DOHH2 (cell line): Measurements from ENCODE around the gene SH3BP5L.

Experiments
- H3F3A ChIP-seq: fragments of 200-600 bp; sonication (generic), shearing (Covaris generic); 2 replicates; pipeline ENCODE4 v1.6.0; 2016; ENCODE audit warnings: antibody characterized with exemption, mild to moderate bottlenecking; ENCODE audit not compliant: control insufficient read depth, insufficient read depth
- H3K27ac ChIP-seq: fragments of 200-600 bp; sonication (generic); 2 replicates; pipeline ENCODE4 v1.5.1; 2014; ENCODE audit warnings: low read depth, mild to moderate bottlenecking, low read length, moderate library complexity
- H3K27me3 ChIP-seq: fragments of 200-600 bp; sonication (generic); 2 replicates; pipeline ENCODE4 v1.6.1; 2014; ENCODE audit warnings: mild to moderate bottlenecking, low read length, mixed read lengths; ENCODE audit not compliant: control insufficient read depth
- H3K36me3 ChIP-seq: fragments of 200-600 bp; sonication (generic); 2 replicates; pipeline ENCODE4 v1.6.1; 2014; ENCODE audit warnings: mild to moderate bottlenecking, low read length, moderate library complexity, mixed read lengths; ENCODE audit not compliant: control insufficient read depth
- H3K4me1 ChIP-seq: fragments of 200-600 bp; sonication (generic); 2 replicates; pipeline ENCODE4 v1.6.1; 2014; ENCODE audit warnings: mild to moderate bottlenecking, low read length, mixed read lengths; ENCODE audit not compliant: control insufficient read depth
- H3K4me2 ChIP-seq: fragments of 200-600 bp; sonication (generic); 2 replicates; pipeline ENCODE4 v1.6.0; 2014; ENCODE audit warnings: mild to moderate bottlenecking, low read length, moderate library complexity
- H3K4me3 ChIP-seq: fragments of 200-600 bp; sonication (generic); 2 replicates; pipeline ENCODE4 v1.5.1; 2014; ENCODE audit warnings: mild to moderate bottlenecking, low read length, mixed read lengths
- H3K79me2 ChIP-seq: fragments of 200-600 bp; sonication (generic); 2 replicates; pipeline ENCODE4 v1.6.1; 2014; ENCODE audit warnings: mild to moderate bottlenecking, low read length, mixed read lengths; ENCODE audit not compliant: control insufficient read depth
- H3K9me2 ChIP-seq: fragments of 200-600 bp; sonication (generic); replicated peaks from 2 replicates; pipeline ENCODE4 v1.6.1; 2014; ENCODE audit warnings: mild to moderate bottlenecking, low read length, mixed read lengths; ENCODE audit not compliant: control insufficient read depth
- H3K9me3 ChIP-seq: fragments of 200-600 bp; sonication (generic); 2 replicates; pipeline ENCODE4 v1.6.1; 2014; ENCODE audit warnings: antibody characterized with exemption, low read length, mixed read lengths; ENCODE audit not compliant: control insufficient read depth, insufficient read depth
- H4K20me1 ChIP-seq: fragments of 200-600 bp; sonication (generic); 2 replicates; pipeline ENCODE4 v1.6.0; 2014; ENCODE audit warnings: low read depth, mild to moderate bottlenecking, antibody characterized with exemption, low read length, moderate library complexity; ENCODE audit not compliant: control insufficient read depth, insufficient read depth
- EZH2phosphoT487 ChIP-seq: fragments of 200-600 bp; sonication (generic); IDR thresholded peaks from 2 replicates; pipeline ENCODE4 v1.6.1; 2017; ENCODE audit warnings: borderline replicate concordance, mild to moderate bottlenecking, antibody characterized with exemption, low read length, moderate library complexity, mixed read lengths
- TF ChIP-seq, protein P1 (sequence below): fragments of 200-600 bp; sonication (generic); IDR thresholded peaks from one replicate; pipeline ENCODE4 v1.5.1; 2014; ENCODE audit warnings: antibody characterized with exemption, mild to moderate bottlenecking, low read depth, low read length; ENCODE audit not compliant: poor library complexity, severe bottlenecking

SH3BP5L gene

DNA sequence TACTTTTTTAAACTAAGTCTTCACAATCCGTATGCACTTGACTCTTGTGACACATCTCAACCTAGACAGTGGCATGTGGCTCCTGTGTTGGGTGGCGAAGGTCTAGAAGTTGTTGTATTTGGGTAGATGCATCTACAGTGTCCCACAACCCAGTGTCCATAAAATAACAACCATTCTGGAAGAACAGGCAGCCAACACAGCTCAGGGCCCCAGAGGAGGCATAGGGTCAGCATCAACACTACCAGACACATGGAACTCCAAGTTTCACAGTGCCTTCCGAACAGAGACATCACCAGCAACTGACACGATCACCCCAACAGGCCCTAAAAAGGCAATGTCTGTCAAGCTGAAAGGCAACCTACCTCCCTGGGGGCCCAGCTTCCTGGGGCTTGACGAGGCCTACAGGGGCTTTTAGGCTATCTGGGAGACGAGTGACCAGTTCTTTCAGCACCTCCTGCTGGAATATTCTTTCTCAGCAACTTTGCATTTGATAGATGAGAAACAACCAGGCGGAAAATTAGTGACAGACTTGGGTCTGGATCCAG is 5.6 kb downstream of the SH3BP5L start:
- H3F3A ChIP-seq, result no peaks in the 10 kb centered on the region

GRCh38 chr1:248818505-248819374 is 7.0 kb downstream of the SH3BP5L start:
- Histone ChIP-seq H3F3A (no peaks in the 10 kb centered on the region), H3K27ac (no peak overlapping the region), H3K4me3 (no peak overlapping the region), H3K79me2 (peaks cover 46% of the 10 kb centered on the region), H3K9me3 (no peaks in the 10 kb centered on the region), H3K4me2 (no peak overlapping the region), H3K36me3 (peaks cover 60% of the 10 kb centered on the region), H3K27me3 (no peaks in the 10 kb centered on the region), H4K20me1 (peaks cover 8% of the 10 kb centered on the region; the same call in 1 of the 2 replicates), H3K9me2 (no peaks in the 10 kb centered on the region), H3K4me1 (peaks cover 35% of the 10 kb centered on the region)
- no peak for TF ChIP-seq EZH2phosphoT487
- TF ChIP-seq, protein P1, sequence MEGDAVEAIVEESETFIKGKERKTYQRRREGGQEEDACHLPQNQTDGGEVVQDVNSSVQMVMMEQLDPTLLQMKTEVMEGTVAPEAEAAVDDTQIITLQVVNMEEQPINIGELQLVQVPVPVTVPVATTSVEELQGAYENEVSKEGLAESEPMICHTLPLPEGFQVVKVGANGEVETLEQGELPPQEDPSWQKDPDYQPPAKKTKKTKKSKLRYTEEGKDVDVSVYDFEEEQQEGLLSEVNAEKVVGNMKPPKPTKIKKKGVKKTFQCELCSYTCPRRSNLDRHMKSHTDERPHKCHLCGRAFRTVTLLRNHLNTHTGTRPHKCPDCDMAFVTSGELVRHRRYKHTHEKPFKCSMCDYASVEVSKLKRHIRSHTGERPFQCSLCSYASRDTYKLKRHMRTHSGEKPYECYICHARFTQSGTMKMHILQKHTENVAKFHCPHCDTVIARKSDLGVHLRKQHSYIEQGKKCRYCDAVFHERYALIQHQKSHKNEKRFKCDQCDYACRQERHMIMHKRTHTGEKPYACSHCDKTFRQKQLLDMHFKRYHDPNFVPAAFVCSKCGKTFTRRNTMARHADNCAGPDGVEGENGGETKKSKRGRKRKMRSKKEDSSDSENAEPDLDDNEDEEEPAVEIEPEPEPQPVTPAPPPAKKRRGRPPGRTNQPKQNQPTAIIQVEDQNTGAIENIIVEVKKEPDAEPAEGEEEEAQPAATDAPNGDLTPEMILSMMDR, result no peak

More for the DNA sequence above, 5.6 kb downstream of the SH3BP5L start:
- H3K27me3 ChIP-seq, result no peaks in the 10 kb centered on the region
- no peak overlapping the region for H3K27ac ChIP-seq
- H3K4me1 ChIP-seq, result peaks cover 48% of the 10 kb centered on the region
- TF ChIP-seq, protein P1, result no peak
- TF ChIP-seq EZH2phosphoT487, result no peak
- H3K36me3 ChIP-seq, result peaks cover 58% of the 10 kb centered on the region
- no peaks in the 10 kb centered on the region for H3K9me3 ChIP-seq
- peaks cover 8% of the 10 kb centered on the region; the same call in 1 of the 2 replicates for H4K20me1 ChIP-seq
- no peaks in the 10 kb centered on the region for H3K9me2 ChIP-seq
- no peak overlapping the region for H3K4me2 ChIP-seq
- peaks cover 60% of the 10 kb centered on the region for H3K79me2 ChIP-seq
- H3K4me3 ChIP-seq, result no peak overlapping the region

- Histone ChIP-seq H3K79me2 (peaks cover 31% of the 10 kb centered on the region), H4K20me1 (peaks cover 5% of the 10 kb centered on the region; the same call in 1 of the 2 replicates), H3K27me3 (no peaks in the 10 kb centered on the region), H3K4me1 (peaks cover 19% of the 10 kb centered on the region), H3K4me2 (no peak overlapping the region), H3F3A (no peaks in the 10 kb centered on the region), H3K9me2 (no peaks in the 10 kb centered on the region), H3K36me3 (peaks cover 59% of the 10 kb centered on the region), H3K9me3 (no peaks in the 10 kb centered on the region), H3K4me3 (no peak overlapping the region), H3K27ac (no peak overlapping the region)
- no peak for TF ChIP-seq EZH2phosphoT487
Measured at GRCh38 chr1:248817065-248817464, 8.7 kb downstream of the SH3BP5L start.
